Activated CD8-positive, alpha-beta memory T cell treated with anti-CD3 and anti-CD28 coated beads for 1 hour (primary cell): ENCODE data around the gene ZMYND12.
"Not testable (repeated sequence)": the region's sequence is repeated elsewhere in the genome, so short reads cannot be mapped to it uniquely, and the experiment has no call there.

ENCODE experiments used
- DNase-seq, 2 donors: peaks; one replicate each; pipeline ENCODE4 v3.0.0-alpha.2; 2020; ENCODE audit warnings: low read depth in 1 of 2; ENCODE audit errors: extremely low read depth in 1 of 2

The ZMYND12 gene, protein sequence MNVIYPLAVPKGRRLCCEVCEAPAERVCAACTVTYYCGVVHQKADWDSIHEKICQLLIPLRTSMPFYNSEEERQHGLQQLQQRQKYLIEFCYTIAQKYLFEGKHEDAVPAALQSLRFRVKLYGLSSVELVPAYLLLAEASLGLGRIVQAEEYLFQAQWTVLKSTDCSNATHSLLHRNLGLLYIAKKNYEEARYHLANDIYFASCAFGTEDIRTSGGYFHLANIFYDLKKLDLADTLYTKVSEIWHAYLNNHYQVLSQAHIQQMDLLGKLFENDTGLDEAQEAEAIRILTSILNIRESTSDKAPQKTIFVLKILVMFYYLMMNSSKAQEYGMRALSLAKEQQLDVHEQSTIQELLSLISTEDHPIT

DNA sequence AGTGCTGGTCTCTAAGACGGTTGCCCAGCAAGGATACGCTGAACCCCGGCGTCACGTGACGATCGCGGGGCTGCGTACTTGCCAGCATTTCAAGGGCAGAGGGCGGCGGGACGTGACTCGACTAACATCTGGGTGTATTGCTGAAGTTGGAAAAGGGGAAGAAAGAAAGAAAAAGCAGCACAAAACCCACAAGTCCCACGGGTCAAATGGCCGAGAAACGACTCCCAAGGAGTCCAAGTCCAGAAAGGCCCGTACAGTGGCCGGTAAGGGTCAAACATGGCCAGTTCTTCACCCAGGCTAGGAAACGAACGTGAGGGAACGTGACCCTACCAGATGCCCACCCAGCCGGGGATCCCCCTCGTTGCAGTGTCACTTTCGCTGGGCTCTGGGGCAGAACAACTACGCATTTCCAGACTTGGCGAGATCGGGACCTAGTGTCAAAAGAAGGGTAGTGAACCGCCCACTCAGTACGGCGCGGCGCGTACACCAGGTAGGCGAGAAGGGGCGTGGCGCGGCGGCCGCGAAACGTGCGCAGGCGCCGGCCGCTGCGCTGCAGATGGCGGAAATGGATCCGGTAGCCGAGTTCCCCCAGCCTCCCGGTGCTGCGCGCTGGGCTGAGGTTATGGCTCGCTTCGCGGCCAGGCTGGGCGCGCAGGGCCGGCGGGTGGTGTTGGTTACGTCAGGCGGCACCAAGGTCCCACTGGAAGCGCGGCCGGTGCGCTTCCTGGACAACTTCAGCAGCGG, at the start of gene ZMYND12, which contains the start of gene PPCS:
ZMYND12 (minus strand) TSS at position 13 of the 744 bp plus-strand sequence. CDS start 25 bp downstream, outside the sequence.
PPCS (plus strand) TSS at position 534 of the 744 bp plus-strand sequence; CDS start at position 557, 23 bp downstream.
- DNase-seq: peak; percentile 77 to 84

GRCh38 chr1:42504535-42505128, 48.8 kb upstream of the ZMYND12 start:
- no peak for DNase-seq

DNA sequence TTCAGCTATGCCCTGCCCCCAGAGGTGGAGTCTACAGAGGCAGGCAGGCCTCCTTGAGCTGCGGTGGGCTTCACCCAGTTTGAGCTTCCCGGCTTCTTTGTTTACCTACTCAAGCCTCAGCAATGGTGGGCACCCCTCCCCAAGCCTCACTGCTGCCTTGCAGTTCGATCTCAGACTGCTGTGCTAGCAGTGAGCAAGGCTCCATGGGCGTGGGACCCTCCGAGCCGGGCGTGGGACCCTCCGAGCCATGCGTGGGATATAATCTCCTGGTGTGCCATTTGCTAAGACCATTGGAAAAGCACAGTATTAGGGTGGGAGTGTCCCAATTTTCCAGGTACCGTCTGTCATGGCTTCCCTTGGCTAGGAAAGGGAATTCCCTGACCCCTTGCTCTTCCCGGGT, 46.2 kb upstream of the ZMYND12 start:
- DNase-seq: not testable (repeated sequence)

DNA sequence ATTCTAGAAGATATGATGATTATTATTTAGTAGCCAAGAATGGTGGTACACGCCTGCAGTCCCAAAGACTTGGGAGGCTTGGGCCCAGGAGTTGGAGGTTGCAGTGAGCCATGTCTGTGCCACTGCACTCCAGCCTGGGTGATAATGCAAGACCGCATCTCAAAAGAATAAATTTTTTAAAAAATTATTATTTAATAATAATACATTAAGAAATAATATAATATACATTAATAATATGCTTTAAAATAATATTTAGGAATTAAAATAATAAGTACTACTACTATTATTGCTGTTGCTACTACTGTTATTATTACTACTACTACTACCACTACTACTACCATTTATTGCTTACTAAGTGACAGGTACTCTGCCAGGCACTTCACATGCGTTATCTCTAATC, 34.4 kb upstream of the ZMYND12 start:
- DNase-seq: no peak

DNA sequence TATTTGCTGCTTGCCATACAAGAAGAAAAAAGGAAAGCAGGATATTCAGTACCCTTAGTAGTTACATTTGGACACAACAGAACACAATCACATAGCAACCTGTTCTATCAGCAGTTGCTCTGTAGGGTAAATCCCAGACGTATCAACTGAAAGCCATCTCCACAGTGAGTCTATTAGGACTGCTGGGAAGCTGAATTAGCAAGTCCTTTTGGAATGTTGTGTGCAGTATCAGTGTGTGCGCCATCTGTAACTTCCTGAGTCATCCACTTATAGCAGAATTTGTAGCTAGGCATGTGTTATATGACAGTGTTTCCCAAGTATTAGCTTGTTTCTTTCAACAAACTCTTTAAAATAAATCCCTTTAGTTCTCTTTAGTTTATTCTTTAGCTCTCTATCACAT, 28.6 kb upstream of the ZMYND12 start:
- no peak for DNase-seq

DNA sequence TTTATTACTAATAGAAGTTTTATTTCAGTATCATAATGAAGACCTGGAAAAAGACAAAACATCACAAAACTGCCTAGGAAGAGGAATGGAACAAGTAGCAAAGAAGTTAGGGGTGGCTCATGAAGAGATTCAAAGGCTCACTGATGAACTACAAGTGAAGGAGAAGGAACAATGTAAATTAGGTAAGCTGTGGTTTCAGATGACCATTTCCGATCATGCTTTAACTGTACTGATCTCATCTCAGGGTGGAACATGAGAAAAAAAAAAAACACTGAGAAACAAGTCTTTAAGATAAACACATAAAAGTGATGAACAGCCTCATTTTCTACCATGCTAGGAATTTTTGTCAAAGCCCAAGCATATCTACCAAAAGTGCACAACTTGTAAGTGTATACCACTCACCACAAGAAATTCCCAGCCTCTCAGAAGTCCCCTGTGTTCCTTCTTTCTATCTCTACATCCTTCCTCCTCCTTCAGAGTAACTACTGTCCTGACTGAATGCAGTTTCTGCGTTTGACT, 26.9 kb upstream of the ZMYND12 start:
- no peak for DNase-seq

- DNase-seq: no peak
Observed at GRCh38 chr1:42480921-42481320, 25.1 kb upstream of the ZMYND12 start.

- no peak for DNase-seq
Observed at GRCh38 chr1:42479621-42480020, 23.8 kb upstream of the ZMYND12 start.

GRCh38 chr1:42477775-42478174, 22.0 kb upstream of the ZMYND12 start:
- DNase-seq: no peak

GRCh38 chr1:42477354-42477753, 21.5 kb upstream of the ZMYND12 start:
- DNase-seq: not testable (repeated sequence)

DNA sequence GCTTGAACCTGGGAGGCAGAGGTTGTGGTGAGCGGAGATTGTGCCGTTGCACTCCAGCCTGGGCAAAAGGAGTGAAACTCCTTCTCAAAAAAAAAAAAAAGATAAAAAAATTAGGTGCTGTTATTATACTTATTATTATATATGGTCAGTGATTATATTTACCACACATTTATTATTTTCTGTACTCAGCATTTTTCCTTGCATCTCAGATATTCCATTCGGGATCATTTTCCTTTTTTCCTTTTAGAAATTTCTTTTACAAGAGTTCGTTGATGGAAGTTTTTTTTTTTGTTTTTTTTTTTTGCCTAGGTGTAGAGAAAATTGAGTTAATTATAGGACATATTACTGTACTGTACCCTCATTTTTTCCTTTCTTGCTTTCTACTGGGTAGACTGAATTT, 20.8 kb upstream of the ZMYND12 start:
- no peak for DNase-seq

DNA sequence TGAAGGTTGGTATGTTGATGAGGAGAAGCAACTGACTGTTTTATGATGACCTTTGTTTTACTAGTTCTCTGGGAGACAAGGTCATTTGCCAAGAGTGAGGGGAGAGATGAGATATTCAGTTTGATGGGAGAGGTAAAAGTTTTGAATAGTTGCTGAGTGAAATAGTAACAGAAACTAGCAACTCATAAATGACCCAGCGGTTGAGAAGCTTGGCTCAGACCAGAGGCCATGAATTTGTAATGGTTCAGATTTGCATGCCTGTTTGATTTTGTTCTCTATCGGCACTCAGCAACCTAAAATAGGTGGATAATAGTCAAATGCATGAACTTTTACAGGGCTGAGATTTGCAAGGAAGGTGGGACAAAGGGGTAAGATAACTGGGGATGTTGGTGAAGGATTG, 13.9 kb upstream of the ZMYND12 start:
- DNase-seq: no peak

DNA sequence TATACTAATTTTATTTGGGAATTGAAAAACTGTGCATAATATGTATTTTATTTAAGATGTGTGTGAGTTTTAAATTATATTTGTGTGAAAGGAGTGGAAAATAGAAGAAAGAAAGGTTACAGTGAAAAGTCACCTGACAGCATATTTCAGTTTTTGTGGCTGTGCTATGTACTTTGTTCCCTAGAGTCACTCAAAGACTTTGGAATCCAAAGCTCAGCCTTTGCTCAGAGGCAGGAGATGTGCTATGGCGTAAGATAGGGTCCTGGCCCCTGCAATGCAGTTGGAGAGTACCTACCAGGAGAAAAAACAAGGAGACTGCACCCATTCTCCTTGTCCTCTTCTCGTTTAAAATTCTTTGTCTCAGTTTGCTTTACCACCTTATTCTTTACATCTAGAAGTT, 10.2 kb upstream of the ZMYND12 start:
- DNase-seq: no peak

GRCh38 chr1:42463921-42464320, 8.1 kb upstream of the ZMYND12 start:
- no peak for DNase-seq

DNA sequence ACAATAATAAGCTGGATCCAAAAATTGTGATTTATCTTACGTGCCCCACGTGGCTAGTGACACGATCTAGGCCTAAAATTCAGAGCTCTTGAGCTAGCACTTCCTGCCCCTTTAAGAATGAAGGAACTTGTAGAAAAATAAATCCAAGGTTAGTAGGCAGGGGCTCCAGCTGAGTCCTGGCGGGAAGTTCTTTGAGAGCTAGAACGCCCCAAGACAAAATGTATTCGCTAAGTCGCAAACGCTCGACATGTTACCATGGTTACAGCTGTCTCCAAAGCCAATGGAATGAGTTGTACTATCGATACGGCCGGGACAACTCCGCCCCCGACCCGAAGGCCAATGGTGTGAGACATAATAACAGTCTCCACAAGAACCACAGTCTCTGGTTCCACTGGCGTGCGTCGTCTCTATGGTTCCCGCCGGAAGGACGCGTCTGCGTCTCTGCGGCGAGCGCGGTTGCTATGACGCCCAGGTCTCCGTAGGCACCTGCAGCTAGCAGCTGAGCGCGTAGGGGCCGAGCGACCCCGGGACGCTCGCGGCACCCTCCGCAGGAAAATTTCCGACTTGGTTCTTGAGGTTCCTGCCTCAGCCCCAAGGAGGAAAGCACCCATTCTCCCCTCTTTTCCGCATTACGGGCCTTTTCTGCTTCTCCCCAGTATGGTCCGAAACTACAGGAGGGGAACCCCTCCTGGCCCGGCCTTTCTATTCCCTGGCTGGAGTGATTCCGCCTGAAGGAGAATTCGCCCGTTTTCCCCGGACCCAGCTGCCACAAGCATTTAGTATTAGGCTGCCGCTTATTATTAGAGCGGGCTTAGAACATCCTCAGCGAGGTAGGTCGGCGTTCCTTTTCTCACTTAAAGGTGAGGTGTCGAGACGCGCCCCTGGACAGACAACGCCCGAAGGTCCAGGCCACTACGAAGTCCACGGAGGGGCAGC, 7.3 kb upstream of the ZMYND12 start, which contains the start of gene CCDC30:
CCDC30 (plus strand) TSS at position 459 of the 936 bp plus-strand sequence. CDS start 17,266 bp downstream, outside the sequence.
- peak; percentile 92 to 96 for DNase-seq

- DNase-seq: no peak
Observed at GRCh38 chr1:42461196-42461595, 5.4 kb upstream of the ZMYND12 start.

GRCh38 chr1:42456754-42457089, 900 bp upstream of the ZMYND12 start:
- peak; percentile 24 to 31 for DNase-seq

- no peak for DNase-seq
Observed at GRCh38 chr1:42454403-42454802, 1.4 kb downstream of the ZMYND12 start.

- no peak for DNase-seq
Observed at GRCh38 chr1:42453386-42453785, 2.4 kb downstream of the ZMYND12 start.

GRCh38 chr1:42450061-42450460, 5.8 kb downstream of the ZMYND12 start:
- DNase-seq: no peak
